CD4-positive, alpha-beta T cell treated with Interleukin-12 subunit alpha and Interleukin-12 subunit beta, for 1 hour (primary cell): Measurements from ENCODE around the gene LMCD1.
A peak's percentile ranks its signal among the peaks of the same experiment; 100 is the strongest.

Source experiments
- DNase-seq: peaks from one replicate; pipeline ENCODE4 v3.0.0-alpha.2; 2020

Gene LMCD1

GRCh38 chr3:8501371-8502131 lies at the start of gene LMCD1:
Gene LMCD1, plus strand, starts transcription at chr3:8501823. Its CDS starts 116 bp downstream, at chr3:8501939.
- peak; percentile 88 for DNase-seq

GRCh38 chr3:8452112-8452511 lies 49.5 kb upstream of the LMCD1 start:
- DNase-seq: no peak

GRCh38 chr3:8453153-8453552 lies 48.5 kb upstream of the LMCD1 start:
- DNase-seq: no peak

GRCh38 chr3:8455526-8456411 lies 45.9 kb upstream of the LMCD1 start:
- no peak for DNase-seq

- no peak for DNase-seq
These were observed 45.2 kb upstream of the LMCD1 start for GRCh38 chr3:8456412-8456811.

- DNase-seq: no peak
These were observed 44.6 kb upstream of the LMCD1 start for GRCh38 chr3:8457039-8457438.

- DNase-seq: no peak
These were observed 43.4 kb upstream of the LMCD1 start for GRCh38 chr3:8458238-8458661.

GRCh38 chr3:8458711-8459110 lies 42.9 kb upstream of the LMCD1 start:
- no peak for DNase-seq

- no peak for DNase-seq
These were observed 41.4 kb upstream of the LMCD1 start for GRCh38 chr3:8460050-8460708.

GRCh38 chr3:8460815-8461456 lies 40.7 kb upstream of the LMCD1 start:
- DNase-seq: no peak

GRCh38 chr3:8464668-8465067 lies 37.0 kb upstream of the LMCD1 start:
- DNase-seq: no peak

- no peak for DNase-seq
These were observed 35.1 kb upstream of the LMCD1 start for GRCh38 chr3:8466526-8466925.

- no peak for DNase-seq
These were observed 30.8 kb upstream of the LMCD1 start for GRCh38 chr3:8470801-8471200.

GRCh38 chr3:8472549-8472948 lies 29.1 kb upstream of the LMCD1 start:
- no peak for DNase-seq

- no peak for DNase-seq
These were observed 28.6 kb upstream of the LMCD1 start for GRCh38 chr3:8473029-8473428.

GRCh38 chr3:8473990-8474389 lies 27.6 kb upstream of the LMCD1 start:
- DNase-seq: no peak

GRCh38 chr3:8474991-8475390 lies 26.6 kb upstream of the LMCD1 start:
- no peak for DNase-seq

- DNase-seq: no peak
These were observed 20.9 kb upstream of the LMCD1 start for GRCh38 chr3:8480699-8481098.

- no peak for DNase-seq
These were observed 20.2 kb upstream of the LMCD1 start for GRCh38 chr3:8481380-8481779.

- no peak for DNase-seq
These were observed 19.4 kb upstream of the LMCD1 start for GRCh38 chr3:8482263-8482662.

GRCh38 chr3:8482960-8483665 lies 18.5 kb upstream of the LMCD1 start:
- DNase-seq: no peak

GRCh38 chr3:8484409-8485140 lies 17.0 kb upstream of the LMCD1 start:
- DNase-seq: no peak
